H1 (cell line): ENCODE results near the gene POLN. TPM values are rescaled to one million over a fixed set of nuclear protein-coding genes. Genes with fewer than 3 reads are reported as not detected.

Experiments
- CTCF ChIA-PET: fragments of 300-600 bp; sonication (Branson Sonifier 250); formaldehyde crosslinking; loops from one replicate; lab custom pipeline; 2021; ENCODE audit not compliant: partially characterized antibody; lab: Charles Lee
- POLR2A ChIA-PET: fragments of 300-600 bp; sonication (Branson Sonifier 250); formaldehyde crosslinking; loops from one replicate; lab custom pipeline; 2021; ENCODE audit warnings: inconsistent platforms; ENCODE audit not compliant: partially characterized antibody; lab: Charles Lee
- DNase-seq, 2 experiments: peaks; one replicate each; pipeline versions ENCODE4 v3.0.0 to v3.0.0-alpha.2; 2010 to 2022; ENCODE audit warnings: low spot score in 2 of 2, low read depth in 1 of 2, mixed read lengths in 1 of 2
- FAIRE-seq: peaks from 2 replicates; lab custom pipeline; 2011; peaks lifted over from hg19 to GRCh38; lab: Jason Lieb, UNC
- H2AFZ ChIP-seq: 2 replicates; pipeline ENCODE4 v1.8.1; 2012; ENCODE audit warnings: low read length, inconsistent platforms
- H2AK5ac ChIP-seq: 2 replicates; pipeline ENCODE4 v1.6.1; 2013; ENCODE audit warnings: low read depth, low read length
- H2BK120ac ChIP-seq: replicated peaks from 2 replicates; pipeline ENCODE3; 2013; ENCODE audit warnings: low read depth, low read length, inconsistent platforms
- H2BK12ac ChIP-seq: 2 replicates; pipeline ENCODE4 v1.6.1; 2013; ENCODE audit warnings: low read depth, low read length
- H2BK15ac ChIP-seq: 2 replicates; pipeline ENCODE4 v1.6.1; 2013; ENCODE audit warnings: low read length
- H2BK20ac ChIP-seq: 2 replicates; pipeline ENCODE4 v1.6.1; 2013; ENCODE audit warnings: low read length
- H2BK5ac ChIP-seq: 2 replicates; pipeline ENCODE4 v1.6.1; 2013; ENCODE audit warnings: low read depth, low read length
- H3K14ac ChIP-seq: 2 replicates; pipeline ENCODE4 v1.6.1; 2013; ENCODE audit warnings: inconsistent platforms; ENCODE audit not compliant: insufficient read length
- H3K18ac ChIP-seq: 2 replicates; pipeline ENCODE4 v1.6.1; 2013; ENCODE audit warnings: low read length; ENCODE audit errors: extremely low read depth
- H3K23ac ChIP-seq: 2 replicates; pipeline ENCODE4 v1.6.1; 2013; ENCODE audit warnings: inconsistent platforms; ENCODE audit not compliant: insufficient read length
- H3K23me2 ChIP-seq: 2 replicates; pipeline ENCODE4 v1.6.1; 2013; ENCODE audit warnings: low read depth, low read length
- H3K27ac ChIP-seq: 2 replicates; pipeline ENCODE4 v1.6.1; 2011; ENCODE audit warnings: low read depth, low read length, inconsistent platforms
- H3K27me3 ChIP-seq, 4 experiments: replicated peaks in 1 of 4; 1 replicate in 1 of 4; 2 replicates in 3 of 4; pipeline versions ENCODE4 v1.6.1 to v1.8.1; 2011 to 2013; ENCODE audit warnings: low read length in 3 of 4, mild to moderate bottlenecking in 3 of 4, inconsistent platforms in 2 of 4, mixed read lengths in 2 of 4, moderate library complexity in 1 of 4; ENCODE audit not compliant: control insufficient read depth in 3 of 4, insufficient read depth in 3 of 4; ENCODE audit errors: extremely low read depth in 1 of 4
- H3K36me3 ChIP-seq, 4 experiments: 2 replicates each; pipeline versions ENCODE4 v1.6.1 to v1.8.1; 2011 to 2013; ENCODE audit warnings: mild to moderate bottlenecking in 4 of 4, low read length in 3 of 4, moderate library complexity in 2 of 4, control low read depth in 1 of 4, inconsistent platforms in 1 of 4; ENCODE audit not compliant: insufficient read depth in 4 of 4, control insufficient read depth in 2 of 4
- H3K4ac ChIP-seq: replicated peaks from 2 replicates; pipeline ENCODE3; 2013; ENCODE audit warnings: low read length, low read depth, mixed read lengths, inconsistent platforms; ENCODE audit not compliant: insufficient read length
- H3K4me1 ChIP-seq, 4 experiments: replicated peaks in 1 of 4; 1 replicate in 1 of 4; 2 replicates in 3 of 4; pipeline versions ENCODE4 v1.6.1 to v1.8.1; 2011 to 2013; ENCODE audit warnings: low read length in 3 of 4, inconsistent platforms in 2 of 4, mixed read lengths in 1 of 4; ENCODE audit not compliant: insufficient read depth in 4 of 4, control insufficient read depth in 3 of 4
- H3K4me2 ChIP-seq, 2 experiments: 2 replicates each; pipeline versions ENCODE4 v1.6.1 to v1.8.1; 2011 to 2013; ENCODE audit warnings: low read depth in 2 of 2, low read length in 2 of 2, control low read depth in 1 of 2, inconsistent platforms in 1 of 2, mild to moderate bottlenecking in 1 of 2; ENCODE audit not compliant: insufficient read depth in 1 of 2
- H3K4me3 ChIP-seq, 4 experiments: fragments of 200-600, 300-600 bp in 1 of 4; sonication (generic), shearing (Covaris generic), sonication (Bioruptor Twin) in 1 of 4; 2 replicates each; pipeline versions ENCODE4 v1.5.1 to v1.8.1; 2011 to 2016; ENCODE audit warnings: low read length in 4 of 4, low read depth in 3 of 4, control low read depth in 2 of 4, inconsistent platforms in 2 of 4, mild to moderate bottlenecking in 2 of 4, mixed read lengths in 1 of 4, moderate library complexity in 1 of 4; ENCODE audit not compliant: insufficient read depth in 2 of 4; ENCODE audit errors: extremely low read depth in 1 of 4
- H3K56ac ChIP-seq: replicated peaks from 2 replicates; pipeline ENCODE3; 2013; ENCODE audit warnings: low read depth, mild to moderate bottlenecking, mixed read lengths, low read length, inconsistent platforms; ENCODE audit not compliant: insufficient read length
- H3K79me1 ChIP-seq: 2 replicates; pipeline ENCODE4 v1.6.1; 2013; ENCODE audit warnings: low read depth, low read length, control low read depth
- H3K79me2 ChIP-seq, 2 experiments: 2 replicates each; pipeline versions ENCODE4 v1.6.1 to v1.8.1; 2012 to 2013; ENCODE audit warnings: low read length in 2 of 2, mild to moderate bottlenecking in 2 of 2, inconsistent platforms in 1 of 2; ENCODE audit not compliant: insufficient read depth in 2 of 2, control insufficient read depth in 1 of 2
- H3K9ac ChIP-seq, 4 experiments: replicated peaks in 1 of 4; 1 replicate in 1 of 4; 2 replicates in 3 of 4; pipeline versions ENCODE4 v1.6.1 to v1.8.1; 2011 to 2013; ENCODE audit warnings: low read depth in 3 of 4, low read length in 3 of 4, control low read depth in 2 of 4, mild to moderate bottlenecking in 2 of 4, moderate library complexity in 2 of 4, inconsistent platforms in 1 of 4; ENCODE audit errors: extremely low read depth in 1 of 4
- H3K9me3 ChIP-seq, 2 experiments: 2 replicates each; pipeline versions ENCODE4 v1.6.1 to v1.8.1; 2012 to 2013; ENCODE audit warnings: mild to moderate bottlenecking in 2 of 2, moderate library complexity in 2 of 2, control low read depth in 1 of 2, inconsistent platforms in 1 of 2, low read depth in 1 of 2, low read length in 1 of 2, mixed read lengths in 1 of 2; ENCODE audit not compliant: insufficient read depth in 2 of 2
- H4K20me1 ChIP-seq, 2 experiments: replicated peaks in 1 of 2; 2 replicates each; pipeline versions ENCODE3 to v1.8.1; 2011 to 2013; ENCODE audit warnings: inconsistent platforms in 2 of 2, low read length in 2 of 2, mild to moderate bottlenecking in 1 of 2; ENCODE audit not compliant: insufficient read depth in 2 of 2, control insufficient read depth in 1 of 2
- H4K5ac ChIP-seq: 2 replicates; pipeline ENCODE4 v1.6.1; 2013; ENCODE audit warnings: low read length, low read depth, mixed read lengths, inconsistent platforms; ENCODE audit not compliant: insufficient read length
- H4K8ac ChIP-seq: 2 replicates; pipeline ENCODE4 v1.8.0; 2013; ENCODE audit warnings: mild to moderate bottlenecking, moderate library complexity, low read length, inconsistent platforms; ENCODE audit not compliant: insufficient read depth; ENCODE audit errors: extremely low read depth
- H4K91ac ChIP-seq: replicated peaks from 2 replicates; pipeline ENCODE3; 2013; ENCODE audit warnings: low read length, mixed read lengths, inconsistent platforms; ENCODE audit not compliant: insufficient read length
- BACH1 ChIP-seq: IDR thresholded peaks from 2 replicates; pipeline ENCODE4 v1.6.1; 2012; ENCODE audit warnings: low read length, improper control_type of control experiment
- EP300 ChIP-seq, 2 experiments: IDR thresholded peaks; 1 replicate in 1 of 2; 2 replicates in 1 of 2; pipeline ENCODE4 v1.6.1; 2011 to 2012; ENCODE audit warnings: low read depth in 2 of 2, low read length in 2 of 2, mild to moderate bottlenecking in 2 of 2, borderline replicate concordance in 1 of 2, inconsistent platforms in 1 of 2, moderate library complexity in 1 of 2
- SIX5 ChIP-seq: IDR thresholded peaks from 2 replicates; pipeline ENCODE4 v1.6.1; 2011; ENCODE audit warnings: mild to moderate bottlenecking, low read depth, low read length
- SP4 ChIP-seq: IDR thresholded peaks from 2 replicates; pipeline ENCODE4 v1.6.1; 2012; ENCODE audit warnings: low read length, inconsistent platforms
- TBP ChIP-seq: IDR thresholded peaks from 2 replicates; pipeline ENCODE4 v1.6.1; 2011; ENCODE audit warnings: low read depth, low read length, improper control_type of control experiment
- TCF12 ChIP-seq: IDR thresholded peaks from 2 replicates; pipeline ENCODE4 v1.6.1; 2011; ENCODE audit warnings: low read depth, mild to moderate bottlenecking, low read length
- ZNF274 ChIP-seq: IDR thresholded peaks from 2 replicates; pipeline ENCODE4 v1.7.0; 2012; ENCODE audit warnings: low read length, borderline replicate concordance; ENCODE audit errors: extremely low read depth
- WGBS, 2 experiments: shearing (Covaris generic) in 1 of 2; methylation state at CpG; one replicate each; pipeline versions ENCODE4 v1.1.6 to v1.1.7; 2013 to 2015; ENCODE audit warnings: low lambda C conversion rate in 2 of 2, mixed read lengths in 2 of 2, inconsistent platforms in 1 of 2, low coverage in 1 of 2, missing lambda C conversion rate in 1 of 2; ENCODE audit not compliant: insufficient replicate concordance in 2 of 2, insufficient coverage in 1 of 2, insufficient read length in 1 of 2; ENCODE audit errors: extremely low coverage in 1 of 2, missing lambda C conversion rate in 1 of 2; 5-methylcytosine and 5-hydroxymethylcytosine counted together
- polyA plus RNA-seq, 7 experiments: library from polyadenylated mRNA; depleted of rRNA in 3 of 7; stranded (reverse) in 5 of 7; unstranded in 2 of 7; fragments of >200 nt in 5 of 7; fragments of 200-250 nt in 2 of 7; gene quantifications; 1 replicate in 5 of 7; 2 replicates in 1 of 7; 4 replicates in 1 of 7; pipeline versions ENCODE4 v1.2.1 to v1.2.3, GENCODE V29; 2011 to 2013; ENCODE audit warnings: missing spikeins in 2 of 7, mixed read lengths in 2 of 7
- total RNA-seq: library from RNA; stranded (reverse); fragmentation: NEBNext Ultra II Directional; extraction: Animal tissue kit (Norgen Biotek cat#: 25700); gene quantifications from 2 replicates; pipeline ENCODE4 v1.2.1, GENCODE V29; 2021
- TF ChIP-seq, protein P1 (sequence below): IDR thresholded peaks from 2 replicates; pipeline ENCODE4 v1.6.1; 2012; ENCODE audit warnings: low read length, inconsistent platforms

The POLN gene
- total and polyA plus RNA-seq, 2 of the 8 experiments (the other 6 are each of a cell fraction or from before 2014, with no cell fraction given): 0.98 to 1.5 TPM

DNA sequence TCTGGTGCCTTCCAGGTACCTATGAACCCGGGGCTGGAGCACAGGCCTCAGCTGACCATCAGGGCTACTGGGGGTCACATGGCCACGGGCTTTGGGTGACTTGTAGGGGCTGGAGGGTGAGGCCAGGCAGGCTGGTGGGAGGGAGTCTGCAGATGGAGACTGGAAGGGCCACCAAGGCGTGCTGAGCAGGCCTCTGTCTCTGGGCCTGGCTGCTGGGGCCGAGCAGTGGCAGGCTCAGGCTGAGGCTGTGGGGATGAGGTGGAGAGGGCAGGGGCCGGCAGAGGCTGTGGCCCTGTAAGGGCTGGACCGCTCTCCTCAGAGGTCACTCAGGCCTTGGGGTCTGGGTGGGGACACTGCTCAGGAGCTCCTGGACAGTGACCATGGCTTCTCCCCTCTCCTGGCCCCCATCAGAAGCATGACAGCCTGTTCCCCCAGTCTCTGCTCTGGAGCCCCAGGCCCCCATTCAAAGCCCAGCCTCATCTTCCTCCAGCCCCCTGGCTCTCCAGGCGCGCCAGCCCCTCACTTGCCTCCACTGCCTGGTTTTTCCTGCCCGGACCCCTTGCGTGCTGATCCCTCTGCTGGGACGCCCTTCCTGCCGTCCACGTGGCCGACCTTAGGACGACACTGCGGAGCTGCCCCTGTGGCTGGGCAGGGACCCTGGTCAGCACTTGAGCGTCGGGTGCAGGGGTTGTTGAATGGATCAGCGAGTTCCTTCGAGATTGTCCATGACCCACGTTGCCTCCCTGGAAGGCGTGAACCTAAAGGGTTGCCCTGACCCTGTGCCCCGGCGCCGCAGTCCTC is 193.9 kb downstream of the POLN start:
- H3K23me2 ChIP-seq: no peaks in the 10 kb centered on the region; the same call in 1 of the 2 replicates
- DNase-seq (peak in 1 of 2 experiments; percentile 35), FAIRE-seq (no peak)
- no peak overlapping the region for H3K27ac ChIP-seq
- POLR2A ChIA-PET: interaction anchor here (1.0 to 1.4 kb wide), 3 partner anchors 12 to 38 kb away, joined by 3 read pairs; partner anchors contain the start of gene NAT8L
- H3K56ac ChIP-seq: no peak overlapping the region
- no peak overlapping the region for H3K23ac ChIP-seq
- 92% methylated on average over 25 of the region's 25 CpGs; no CpG with 5 or more reads in 1 of the 2 experiments for WGBS, 2 experiments
- H2BK5ac ChIP-seq: no peak overlapping the region
- H3K4me1 ChIP-seq: peaks cover 0 to 6% (median 4%) of the 10 kb centered on the region in 4 experiments; a peak in 5 of 7 replicates
- H2BK120ac ChIP-seq: no peak overlapping the region
- TF ChIP-seq TBP: no peak
- TF ChIP-seq BACH1: no peak
- no peak for TF ChIP-seq SIX5
- TF ChIP-seq, protein P1, sequence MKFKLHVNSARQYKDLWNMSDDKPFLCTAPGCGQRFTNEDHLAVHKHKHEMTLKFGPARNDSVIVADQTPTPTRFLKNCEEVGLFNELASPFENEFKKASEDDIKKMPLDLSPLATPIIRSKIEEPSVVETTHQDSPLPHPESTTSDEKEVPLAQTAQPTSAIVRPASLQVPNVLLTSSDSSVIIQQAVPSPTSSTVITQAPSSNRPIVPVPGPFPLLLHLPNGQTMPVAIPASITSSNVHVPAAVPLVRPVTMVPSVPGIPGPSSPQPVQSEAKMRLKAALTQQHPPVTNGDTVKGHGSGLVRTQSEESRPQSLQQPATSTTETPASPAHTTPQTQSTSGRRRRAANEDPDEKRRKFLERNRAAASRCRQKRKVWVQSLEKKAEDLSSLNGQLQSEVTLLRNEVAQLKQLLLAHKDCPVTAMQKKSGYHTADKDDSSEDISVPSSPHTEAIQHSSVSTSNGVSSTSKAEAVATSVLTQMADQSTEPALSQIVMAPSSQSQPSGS: no peak
- no peak for TF ChIP-seq EP300 (IDR thresholded peaks at IDR 0.05; ENCODE audit: borderline replicate concordance in 1 of 2, low read depth in 2 of 2, low read length in 2 of 2)
- no peak for TF ChIP-seq TCF12
- TF ChIP-seq SP4: no peak
- TF ChIP-seq ZNF274: no peak
- no peaks in the 10 kb centered on the region for H3K79me2 ChIP-seq
- H3K4me3 ChIP-seq: no peak overlapping the region
- no peak overlapping the region for H2AFZ ChIP-seq
- H2BK12ac ChIP-seq: no peak overlapping the region
- peaks cover 2 to 16% (median 13%) of the 10 kb centered on the region in 4 experiments for H3K27me3 ChIP-seq
- peaks cover 0 to 8% of the 10 kb centered on the region in 2 experiments for H4K20me1 ChIP-seq
- H3K36me3 ChIP-seq: no peaks in the 10 kb centered on the region
- no peak overlapping the region for H2AK5ac ChIP-seq
- no peak overlapping the region for H2BK20ac ChIP-seq
- H4K91ac ChIP-seq: no peak overlapping the region
- H3K9me3 ChIP-seq: peaks cover 0 to 8% of the 10 kb centered on the region in 2 experiments; a peak in 1 of 4 replicates
- H3K9ac ChIP-seq: no peak overlapping the region
- H3K79me1 ChIP-seq: no peaks in the 10 kb centered on the region
- no peak overlapping the region for H3K18ac ChIP-seq
- no peak overlapping the region for H3K4ac ChIP-seq
- no peak overlapping the region for H2BK15ac ChIP-seq
- no peak overlapping the region for H4K5ac ChIP-seq
- no peak overlapping the region for H4K8ac ChIP-seq
- no peak overlapping the region for H3K4me2 ChIP-seq
- H3K14ac ChIP-seq: no peak overlapping the region
- CTCF ChIA-PET: interaction anchor here (0.7 kb wide), 1 partner anchor 9 kb away, joined by 3 read pairs; no protein-coding TSS in a partner anchor
